ENCODE measurements around the gene RFXANK. TPM values are rescaled to one million over a fixed set of nuclear protein-coding genes. Genes with fewer than 3 reads are reported as not detected.
A peak's percentile ranks its signal among the peaks of the same experiment; 100 is the strongest.
"Not testable (repeated sequence)": the region's sequence is repeated elsewhere in the genome, so short reads cannot be mapped to it uniquely, and the experiment has no call there.

RFXANK gene
- 10 to 100 TPM; 56.2 to 68.5 TPM for total RNA-seq

- intact Hi-C loops (cut with DNase I, micrococcal nuclease), result loop anchor here (1.0 to 5.0 kb wide), 20 partner anchors 11 to 670 kb away; partner anchors contain the start of genes COPE (in 2 of the 2), DDX49 (in 2 of the 2), MAU2 (in 2 of the 2) and NR2C2AP (in 2 of the 2)
- POLR2A ChIA-PET, result interaction anchor here (0.5 to 3.0 kb wide), 5 partner anchors 11 to 477 kb away, joined by 3 to 31 read pairs (median 4); partner anchors contain the start of genes NR2C2AP and ZNF101
- ATAC-seq (peak; percentile 92), DNase-seq (peak; percentile 99)
- peaks cover 41% of the 10 kb centered on the region for H3K4me1 Mint-ChIP-seq
- peak within 1 kb of the TSS; percentile 91 for H3K4me3 Mint-ChIP-seq
- no peaks in the 10 kb centered on the region for H3K27me3 Mint-ChIP-seq
- CTCF ChIA-PET, result interaction anchor here (0.6 to 2.9 kb wide), 11 partner anchors 9 to 298 kb away, joined by 3 to 20 read pairs (median 4); partner anchors contain the start of gene NR2C2AP
- peaks cover 12% of the 10 kb centered on the region for H3K36me3 Mint-ChIP-seq (ENCODE audit: low read depth)
- peak within 1 kb of the TSS; percentile 94 for H3K27ac Mint-ChIP-seq
- no peaks in the 10 kb centered on the region for H3K9me3 Mint-ChIP-seq (ENCODE audit: low read depth)
Measured at GRCh38 chr19:19192078-19192882, at the start of gene RFXANK, which contains the start of gene BORCS8. RFXANK (plus strand) TSS chr19:19192258; CDS start chr19:19193947, 1,689 bp downstream. BORCS8 (minus strand) TSS chr19:19192152; CDS start chr19:19192117, 35 bp downstream.

- Mint-ChIP-seq H3K4me3 (no peak overlapping the region), H3K9me3 (ENCODE audit: low read depth) (peaks cover 2% of the 10 kb centered on the region), H3K27ac (no peak overlapping the region), H3K4me1 (peaks cover 18% of the 10 kb centered on the region), H3K36me3 (ENCODE audit: low read depth) (peaks cover under 1% of the 10 kb centered on the region), H3K27me3 (no peaks in the 10 kb centered on the region)
- ATAC-seq, result no peak
- DNase-seq, result no peak
- CTCF ChIA-PET, result interaction anchor here (2.6 kb wide), 1 partner anchor 32 kb away, joined by 8 read pairs; no protein-coding TSS in a partner anchor
- POLR2A ChIA-PET, result no interaction called here
- intact Hi-C loops (cut with DNase I, micrococcal nuclease), result no loop called here
Measured at GRCh38 chr19:19142347-19142746, 49.7 kb upstream of the RFXANK start.

- no peaks in the 10 kb centered on the region for H3K4me1 Mint-ChIP-seq
- no peak overlapping the region for H3K27ac Mint-ChIP-seq
- ChIA-PET CTCF (interaction anchor here (0.5 to 3.2 kb wide), 13 partner anchors 9 to 552 kb away, joined by 3 to 12 read pairs (median 3); no protein-coding TSS in a partner anchor), POLR2A (interaction anchor here (0.7 kb wide), 1 partner anchor 48 kb away, joined by 7 read pairs; no protein-coding TSS in a partner anchor)
- intact Hi-C loops (cut with DNase I, micrococcal nuclease), result no loop called here
- H3K27me3 Mint-ChIP-seq, result no peaks in the 10 kb centered on the region
- no peak for DNase-seq
- no peak overlapping the region for H3K4me3 Mint-ChIP-seq
- H3K36me3 Mint-ChIP-seq (ENCODE audit: low read depth), result peaks cover 5% of the 10 kb centered on the region
- H3K9me3 Mint-ChIP-seq (ENCODE audit: low read depth), result no peaks in the 10 kb centered on the region
- ATAC-seq, result no peak
Measured at GRCh38 chr19:19145281-19145680, 46.8 kb upstream of the RFXANK start.

- intact Hi-C loops (cut with DNase I, micrococcal nuclease), result loop anchor here (1.0 kb wide), 4 partner anchors 29 to 344 kb away; no protein-coding TSS in a partner anchor
- Mint-ChIP-seq H3K9me3 (ENCODE audit: low read depth) (no peaks in the 10 kb centered on the region), H3K4me1 (no peaks in the 10 kb centered on the region), H3K4me3 (no peak overlapping the region), H3K36me3 (ENCODE audit: low read depth) (peaks cover 5% of the 10 kb centered on the region), H3K27me3 (no peaks in the 10 kb centered on the region), H3K27ac (no peak overlapping the region)
- POLR2A ChIA-PET, result interaction anchor here (0.7 kb wide), 1 partner anchor 47 kb away, joined by 7 read pairs; no protein-coding TSS in a partner anchor
- ATAC-seq, result peak; percentile 88
- DNase-seq, result peak; percentile 93
- CTCF ChIA-PET, result interaction anchor here (0.5 to 3.2 kb wide), 14 partner anchors 10 to 552 kb away, joined by 3 to 12 read pairs (median 3); no protein-coding TSS in a partner anchor
Measured at GRCh38 chr19:19145684-19146608, 46.1 kb upstream of the RFXANK start.

GRCh38 chr19:19146865-19147264 is 45.2 kb upstream of the RFXANK start:
- CTCF ChIA-PET, result interaction anchor here (1.0 to 3.2 kb wide), 5 partner anchors 28 to 343 kb away, joined by 3 to 12 read pairs (median 4); no protein-coding TSS in a partner anchor
- intact Hi-C loops (cut with DNase I, micrococcal nuclease), result loop anchor here (1.0 kb wide), 4 partner anchors 28 to 343 kb away; no protein-coding TSS in a partner anchor
- POLR2A ChIA-PET, result no interaction called here
- Mint-ChIP-seq H3K36me3 (ENCODE audit: low read depth) (peaks cover 5% of the 10 kb centered on the region), H3K4me3 (no peak overlapping the region), H3K9me3 (ENCODE audit: low read depth) (no peaks in the 10 kb centered on the region), H3K27me3 (no peaks in the 10 kb centered on the region), H3K4me1 (no peaks in the 10 kb centered on the region), H3K27ac (no peak overlapping the region)
- ATAC-seq (no peak), DNase-seq (no peak)

GRCh38 chr19:19147344-19147743 is 44.7 kb upstream of the RFXANK start:
- Mint-ChIP-seq H3K4me1 (no peaks in the 10 kb centered on the region), H3K27me3 (no peaks in the 10 kb centered on the region), H3K36me3 (ENCODE audit: low read depth) (peaks cover 5% of the 10 kb centered on the region), H3K9me3 (ENCODE audit: low read depth) (no peaks in the 10 kb centered on the region), H3K27ac (no peak overlapping the region), H3K4me3 (no peak overlapping the region)
- ATAC-seq (no peak), DNase-seq (no peak)
- intact Hi-C loops (cut with DNase I, micrococcal nuclease), result no loop called here
- POLR2A ChIA-PET, result no interaction called here
- CTCF ChIA-PET, result interaction anchor here (0.6 to 3.2 kb wide), 6 partner anchors 9 to 343 kb away, joined by 3 to 12 read pairs (median 4); no protein-coding TSS in a partner anchor

GRCh38 chr19:19148504-19148903 is 43.6 kb upstream of the RFXANK start:
- intact Hi-C loops (cut with DNase I, micrococcal nuclease); DNase-seq; ATAC-seq; POLR2A ChIA-PET; H3K27me3 Mint-ChIP-seq; H3K27ac Mint-ChIP-seq; H3K4me1 Mint-ChIP-seq; H3K36me3 Mint-ChIP-seq (ENCODE audit: low read depth); H3K9me3 Mint-ChIP-seq (ENCODE audit: low read depth); H3K4me3 Mint-ChIP-seq: not testable (repeated sequence)
- CTCF ChIA-PET, result interaction anchor here (1.0 to 3.2 kb wide), 4 partner anchors 8 to 76 kb away, joined by 3 to 11 read pairs (median 3); no protein-coding TSS in a partner anchor

GRCh38 chr19:19149435-19149834 is 42.6 kb upstream of the RFXANK start:
- no peaks in the 10 kb centered on the region for H3K27me3 Mint-ChIP-seq
- no peaks in the 10 kb centered on the region for H3K9me3 Mint-ChIP-seq (ENCODE audit: low read depth)
- ATAC-seq, result no peak
- H3K4me3 Mint-ChIP-seq, result no peak overlapping the region
- CTCF ChIA-PET, result interaction anchor here (0.8 to 1.2 kb wide), 2 partner anchors 14 to 44 kb away, joined by 3 read pairs; no protein-coding TSS in a partner anchor
- no peak for DNase-seq
- intact Hi-C loops (cut with DNase I, micrococcal nuclease), result no loop called here
- H3K27ac Mint-ChIP-seq, result no peak overlapping the region
- no peaks in the 10 kb centered on the region for H3K4me1 Mint-ChIP-seq
- POLR2A ChIA-PET, result no interaction called here
- peaks cover 5% of the 10 kb centered on the region for H3K36me3 Mint-ChIP-seq (ENCODE audit: low read depth)

- ChIA-PET CTCF (interaction anchor here (0.7 kb wide), 1 partner anchor 52 kb away, joined by 3 read pairs; no protein-coding TSS in a partner anchor), POLR2A (no interaction called here)
- no peaks in the 10 kb centered on the region for H3K27me3 Mint-ChIP-seq
- ATAC-seq (no peak), DNase-seq (no peak)
- H3K4me3 Mint-ChIP-seq, result no peak overlapping the region
- intact Hi-C loops (cut with DNase I, micrococcal nuclease), result no loop called here
- H3K27ac Mint-ChIP-seq, result no peak overlapping the region
- H3K9me3 Mint-ChIP-seq (ENCODE audit: low read depth), result no peaks in the 10 kb centered on the region
- no peaks in the 10 kb centered on the region for H3K4me1 Mint-ChIP-seq
- H3K36me3 Mint-ChIP-seq (ENCODE audit: low read depth), result peaks cover 11% of the 10 kb centered on the region
Measured at GRCh38 chr19:19151418-19151817, 40.6 kb upstream of the RFXANK start.

- ChIA-PET POLR2A (interaction anchor here (0.6 kb wide), 1 partner anchor 225 kb away, joined by 3 read pairs; no protein-coding TSS in a partner anchor), CTCF (interaction anchor here (1.2 kb wide), 1 partner anchor 12 kb away, joined by 5 read pairs; no protein-coding TSS in a partner anchor)
- H3K9me3 Mint-ChIP-seq (ENCODE audit: low read depth), result no peaks in the 10 kb centered on the region
- H3K27ac Mint-ChIP-seq, result no peak overlapping the region
- DNase-seq (no peak), ATAC-seq (no peak)
- H3K27me3 Mint-ChIP-seq, result no peaks in the 10 kb centered on the region
- peaks cover 13% of the 10 kb centered on the region for H3K36me3 Mint-ChIP-seq (ENCODE audit: low read depth)
- no peaks in the 10 kb centered on the region for H3K4me1 Mint-ChIP-seq
- intact Hi-C loops (cut with DNase I, micrococcal nuclease), result no loop called here
- H3K4me3 Mint-ChIP-seq, result no peak overlapping the region
Measured at GRCh38 chr19:19152668-19153384, 39.2 kb upstream of the RFXANK start.

All from activated CD4-positive, alpha-beta T cell treated with anti-CD3 and anti-CD28 coated beads for 36 hours (primary cell).